AG20443 (cell line): Measurements from ENCODE around the gene NOL4L.

Experiments
- DNase-seq: peaks from one replicate; pipeline ENCODE4 v3.0.0; 2012; ENCODE audit warnings: low spot score, mixed read lengths

Gene NOL4L

GRCh38 chr20:32613192-32614053 lies 28.3 kb upstream of the NOL4L start:
- no peak for DNase-seq

- DNase-seq, result no peak
Observed at GRCh38 chr20:32612351-32613191, 27.4 kb upstream of the NOL4L start.

GRCh38 chr20:32611868-32612267 lies 26.7 kb upstream of the NOL4L start:
- no peak for DNase-seq

DNA sequence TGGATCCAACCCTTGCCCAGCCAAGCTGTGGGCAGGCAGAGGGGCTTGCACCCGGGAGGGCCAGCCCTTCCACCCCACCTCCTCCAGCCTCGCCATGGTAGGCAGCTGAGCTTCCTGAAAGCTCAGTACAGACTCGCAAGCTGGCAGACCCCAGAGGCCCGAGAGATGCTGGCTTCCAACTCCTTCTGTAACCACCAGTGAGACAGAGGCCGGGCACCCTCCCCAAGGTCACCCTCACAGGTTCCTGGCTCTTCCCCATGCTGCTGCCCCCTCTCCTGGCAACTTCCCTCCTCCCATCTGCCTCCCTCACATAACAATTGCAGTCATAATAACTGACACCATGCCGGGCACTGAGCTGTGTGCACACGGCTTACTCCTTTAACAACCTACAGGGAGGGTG lies 26.2 kb upstream of the NOL4L start:
- no peak for DNase-seq

DNA sequence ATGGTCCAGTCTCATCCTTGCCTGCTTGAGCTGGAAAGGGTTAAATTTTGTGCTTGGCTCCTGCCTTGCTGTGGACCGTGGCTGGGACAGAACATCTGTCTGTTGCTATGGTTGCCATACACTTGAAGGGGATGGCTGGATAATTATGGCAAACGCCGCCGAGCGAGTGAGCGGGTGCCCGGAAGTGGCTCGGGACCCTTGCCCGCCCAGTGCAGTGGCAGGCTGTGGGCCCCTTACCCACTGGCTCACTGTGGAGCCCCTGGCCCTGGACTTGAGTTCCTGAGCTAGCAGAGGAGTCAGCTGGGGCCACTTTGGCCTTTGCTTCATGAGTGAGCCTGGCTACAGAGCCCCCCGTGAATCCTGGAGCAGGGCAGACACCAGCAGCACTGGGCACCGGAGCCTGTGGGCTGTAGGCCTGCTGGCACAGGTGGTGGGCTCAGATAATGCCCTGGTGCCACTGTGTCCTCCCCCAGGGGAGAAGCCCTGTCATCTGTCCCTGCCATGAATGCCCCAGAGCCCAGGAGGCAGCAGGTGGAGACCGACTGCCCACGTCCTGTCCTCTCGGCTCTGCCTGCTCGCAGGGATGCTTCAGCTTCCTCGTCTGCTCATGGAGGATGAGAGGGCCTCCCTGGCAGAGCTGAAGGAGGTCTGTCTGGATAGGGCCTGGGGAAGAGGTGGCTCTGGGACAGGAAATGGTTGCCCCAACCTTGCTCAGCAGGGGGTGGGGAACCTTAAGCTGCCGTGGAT lies 25.5 kb upstream of the NOL4L start:
- DNase-seq, result no peak

GRCh38 chr20:32609993-32610392 lies 24.9 kb upstream of the NOL4L start:
- no peak for DNase-seq

DNA sequence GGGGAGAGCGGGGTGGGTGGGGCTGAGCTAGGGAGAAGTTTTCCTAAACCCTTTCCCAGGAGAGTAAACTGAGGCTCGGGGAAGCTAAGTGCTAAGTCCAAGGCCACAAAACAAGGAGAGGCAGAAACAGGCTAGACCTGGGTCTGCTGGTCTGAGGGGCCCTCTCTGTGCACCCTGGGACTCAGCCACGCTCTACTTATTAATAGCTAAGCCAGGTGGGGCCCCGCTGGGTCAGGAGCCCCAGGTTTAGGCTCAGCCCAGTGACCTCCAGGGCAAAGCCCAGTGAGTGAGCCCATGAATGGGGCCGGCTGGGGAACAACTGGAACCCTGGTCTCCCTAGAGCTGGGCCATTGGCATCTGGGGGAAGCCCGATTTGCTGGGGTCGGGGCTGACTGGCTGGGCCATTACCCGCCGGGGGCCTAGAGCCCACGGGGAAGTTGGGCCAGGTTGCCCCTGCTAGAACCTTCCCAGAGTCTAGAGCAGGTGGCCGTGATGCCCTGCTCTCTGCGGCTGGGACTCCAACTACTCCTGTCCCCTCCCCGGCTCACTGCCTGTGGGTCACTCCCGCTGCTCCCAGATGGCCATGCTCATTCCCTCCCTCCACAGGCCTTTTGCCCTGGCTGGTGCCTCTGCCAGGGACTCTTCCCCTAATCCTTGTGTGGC lies 24.1 kb upstream of the NOL4L start:
- DNase-seq, result no peak

- no peak for DNase-seq
Observed at GRCh38 chr20:32608664-32609015, 23.5 kb upstream of the NOL4L start.

- DNase-seq, result no peak
Observed at GRCh38 chr20:32607727-32608663, 22.9 kb upstream of the NOL4L start.

- DNase-seq, result no peak
Observed at GRCh38 chr20:32607324-32607723, 22.2 kb upstream of the NOL4L start.

- no peak for DNase-seq
Observed at GRCh38 chr20:32606790-32607189, 21.7 kb upstream of the NOL4L start.

GRCh38 chr20:32606107-32606506 lies 21.0 kb upstream of the NOL4L start:
- no peak for DNase-seq

- peak; percentile 50 for DNase-seq
Observed at GRCh38 chr20:32605167-32605656, 20.1 kb upstream of the NOL4L start.

DNA sequence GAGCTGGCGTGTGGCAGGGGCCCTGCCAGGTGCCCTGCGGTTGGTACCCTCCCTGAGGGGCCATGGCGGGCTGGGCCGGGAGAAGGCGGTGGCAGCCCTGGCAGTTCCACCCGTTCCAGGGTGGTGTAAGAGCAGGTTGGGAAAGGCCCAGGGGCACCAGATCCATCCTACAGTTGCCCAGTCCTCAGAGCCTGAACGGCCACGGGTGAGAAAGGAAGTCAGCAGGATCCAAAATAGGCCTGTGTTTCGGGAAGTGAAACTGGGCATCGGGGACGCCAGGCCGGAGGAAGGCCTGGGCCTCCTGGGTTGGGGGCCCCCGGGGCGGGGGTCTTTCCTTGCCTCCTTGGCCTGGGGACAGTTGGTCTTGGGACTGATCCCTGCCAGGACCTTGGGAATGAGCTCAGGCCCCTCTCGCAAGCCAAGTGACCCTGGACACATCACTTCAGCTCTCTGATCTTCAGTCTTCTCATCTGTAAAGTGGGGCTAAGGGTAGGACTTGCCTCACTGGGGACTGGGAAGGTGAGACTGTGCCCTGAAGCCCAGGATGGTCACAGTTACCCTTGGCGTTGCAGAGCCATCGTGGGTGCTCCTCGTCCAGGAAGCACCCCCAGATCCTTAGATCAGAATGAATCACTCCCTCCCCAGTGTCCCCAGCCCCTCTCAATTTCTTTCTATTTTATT lies 18.1 kb upstream of the NOL4L start:
- no peak for DNase-seq

DNA sequence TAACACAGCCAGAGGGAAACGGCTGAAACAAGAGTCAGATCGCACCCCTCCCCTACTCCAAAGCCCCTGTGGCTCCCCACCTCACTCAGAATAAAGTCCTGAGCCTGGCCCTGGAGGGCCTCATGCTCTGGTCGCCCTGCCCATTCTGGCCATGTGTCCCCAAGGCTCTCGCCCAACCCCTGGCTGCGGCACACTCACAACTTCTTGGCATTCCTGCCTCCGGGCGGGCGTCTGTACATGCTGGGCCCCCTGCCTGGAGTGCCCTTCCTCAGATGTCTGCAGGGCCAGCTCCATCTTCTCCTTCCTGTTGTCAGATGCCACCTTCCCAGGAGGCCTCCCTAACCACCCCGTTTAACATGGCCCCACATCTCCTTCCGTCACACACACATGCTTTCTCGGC lies 17.1 kb upstream of the NOL4L start:
- DNase-seq, result no peak

DNA sequence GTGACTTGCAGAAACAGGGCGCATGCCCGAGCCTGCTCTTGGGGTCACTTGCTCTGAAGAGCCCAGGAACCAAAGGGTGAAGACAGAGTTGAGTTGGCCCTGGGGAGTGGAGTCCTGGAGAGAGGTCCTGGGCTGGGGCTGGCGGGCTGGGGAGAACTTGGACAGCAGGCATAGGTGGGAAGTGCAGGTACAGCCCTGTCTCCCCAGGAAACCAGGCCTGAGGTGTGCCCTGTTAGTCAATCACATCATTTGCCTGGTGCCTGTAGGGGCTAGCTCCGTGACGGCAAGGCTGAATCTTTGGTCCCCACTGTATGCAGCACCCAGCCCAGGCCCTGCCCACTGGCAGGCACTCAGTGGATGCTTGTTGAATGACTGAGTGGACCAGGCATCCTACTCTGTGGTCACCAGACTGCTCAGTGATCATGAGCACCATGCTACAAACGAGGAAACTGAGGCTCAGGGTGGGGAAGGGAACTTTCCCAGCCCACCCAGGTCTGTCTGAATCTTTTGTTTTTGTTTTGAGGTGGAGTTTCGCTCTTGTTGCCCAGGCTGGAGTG lies 15.6 kb upstream of the NOL4L start:
- DNase-seq, result peak; percentile 80

- no peak for DNase-seq
Observed at GRCh38 chr20:32599783-32600340, 14.7 kb upstream of the NOL4L start.

GRCh38 chr20:32598606-32599005 lies 13.5 kb upstream of the NOL4L start:
- DNase-seq, result no peak

- no peak for DNase-seq
Observed at GRCh38 chr20:32597714-32598113, 12.6 kb upstream of the NOL4L start.
